DMS53 (cell line): ENCODE results near the gene EHBP1L1.

Experiments
- DNase-seq: peaks from one replicate; lab custom pipeline; 2025; lab: John Stamatoyannopoulos, UW

The EHBP1L1 gene

GRCh38 chr11:65595131-65595530, 19.3 kb downstream of the EHBP1L1 start:
- DNase-seq: no peak

DNA sequence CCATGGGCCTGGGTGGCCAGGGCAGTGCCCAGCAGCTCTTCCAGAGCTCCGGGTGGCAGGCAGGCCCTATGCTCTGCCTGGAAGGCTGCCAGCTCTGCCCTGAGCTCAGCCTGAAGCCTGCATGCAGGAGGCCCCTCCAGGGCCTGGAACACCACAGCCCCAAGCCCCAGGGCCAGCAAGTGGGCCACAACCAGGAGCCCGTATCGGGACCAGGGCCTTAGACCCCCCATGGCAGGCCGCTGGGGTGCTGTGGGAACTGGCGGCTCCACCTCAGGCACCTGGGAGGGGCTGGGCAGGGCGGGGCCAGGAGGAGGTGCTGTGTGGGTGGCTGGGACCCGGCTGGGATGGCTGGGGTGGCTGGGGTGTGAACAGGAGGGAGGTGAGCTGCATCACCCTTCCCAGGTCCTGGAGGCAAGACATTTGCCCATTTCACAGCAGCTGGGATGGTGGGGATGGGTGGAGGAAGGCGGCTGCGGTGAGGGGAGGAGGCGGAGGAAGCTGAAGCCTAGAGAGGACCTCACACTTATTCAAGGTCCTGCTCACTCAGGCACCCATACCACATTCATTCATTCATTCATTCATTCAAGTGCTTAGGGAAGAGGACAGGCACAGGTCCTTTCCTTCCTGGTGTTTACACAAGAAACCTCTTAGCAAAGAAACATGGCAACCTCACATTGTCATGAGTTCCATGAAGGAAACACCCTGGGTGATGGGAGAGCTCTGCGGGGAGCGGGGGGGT, 19.9 kb downstream of the EHBP1L1 start, which contains the start of gene KCNK7:
Gene KCNK7 (minus strand): TSS at position 258 of the 739 bp plus-strand sequence. CDS start 28 bp downstream, at position 230.
- DNase-seq: peak; percentile 24

GRCh38 chr11:65596520-65596919, 20.7 kb downstream of the EHBP1L1 start:
- no peak for DNase-seq

DNA sequence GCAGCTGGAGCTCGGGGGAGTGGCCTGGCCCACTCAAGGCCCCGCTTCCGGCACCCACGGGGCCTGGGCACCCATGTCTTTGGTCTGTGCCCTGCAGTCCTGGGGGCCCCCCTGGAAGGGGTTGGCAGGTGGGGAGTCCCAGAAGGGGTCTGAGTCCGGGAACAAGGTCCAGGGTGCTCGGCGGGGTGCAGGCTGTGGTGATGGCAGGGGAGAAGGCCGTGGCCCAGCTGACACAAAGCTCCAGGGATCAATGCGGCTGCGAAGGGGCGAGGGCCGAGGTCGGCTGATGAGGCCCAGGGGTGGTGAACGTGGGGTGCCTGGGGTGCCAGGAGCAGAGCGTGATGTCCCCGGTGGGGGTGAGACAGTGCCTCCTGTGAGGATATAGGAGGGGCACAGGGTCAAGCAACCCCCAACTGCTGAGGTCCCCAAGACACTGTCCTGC, 22.4 kb downstream of the EHBP1L1 start:
- DNase-seq: no peak

- DNase-seq: no peak
Measured at GRCh38 chr11:65599216-65599954, 23.5 kb downstream of the EHBP1L1 start.

GRCh38 chr11:65599955-65600246, 24.0 kb downstream of the EHBP1L1 start:
- DNase-seq: no peak

DNA sequence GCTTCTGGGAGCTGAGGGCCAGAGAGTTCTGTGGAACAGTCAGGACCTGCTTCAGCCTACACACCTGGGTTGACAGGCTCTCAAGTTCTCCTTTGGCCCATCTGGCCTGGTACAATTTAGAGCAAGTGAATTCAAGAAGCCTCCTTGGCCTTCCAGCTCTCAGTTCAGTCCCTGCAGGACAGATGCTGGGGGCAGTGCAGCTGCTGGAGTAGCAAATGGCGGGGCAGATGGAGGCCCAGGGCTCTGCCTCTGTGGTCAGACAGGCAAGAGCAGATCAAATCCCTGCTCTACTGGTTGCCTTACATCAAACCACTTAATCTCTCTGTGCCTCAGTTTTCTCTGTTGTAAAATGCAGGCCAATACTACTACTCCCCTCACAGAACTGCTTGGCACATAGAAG, 28.4 kb downstream of the EHBP1L1 start:
- DNase-seq: no peak

- DNase-seq: peak; percentile 90
Measured at GRCh38 chr11:65606876-65607613, 31.2 kb downstream of the EHBP1L1 start.

- no peak for DNase-seq
Measured at GRCh38 chr11:65607614-65608426, 32.0 kb downstream of the EHBP1L1 start.

DNA sequence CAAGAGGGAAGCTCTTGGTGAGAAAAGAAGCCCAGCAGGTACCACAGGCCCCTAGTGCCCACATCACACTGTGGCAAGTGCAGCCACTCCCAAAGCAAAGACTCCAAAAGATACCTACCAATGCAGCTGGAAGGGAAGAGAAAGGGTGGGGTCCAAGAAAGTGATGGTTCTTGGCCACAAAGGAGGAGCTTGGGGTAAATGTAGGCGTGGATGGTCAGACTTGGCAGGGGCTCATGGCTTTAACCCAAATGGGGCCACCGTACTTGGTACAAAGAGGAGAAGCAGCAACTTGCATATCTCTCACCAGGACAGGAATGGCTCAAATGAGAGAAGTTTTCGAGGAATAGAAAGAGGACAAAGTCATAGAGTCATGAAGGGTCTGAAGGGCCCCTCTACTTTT, 33.4 kb downstream of the EHBP1L1 start:
- no peak for DNase-seq

GRCh38 chr11:65609665-65610064, 33.8 kb downstream of the EHBP1L1 start:
- DNase-seq: no peak

GRCh38 chr11:65610404-65610803, 34.6 kb downstream of the EHBP1L1 start:
- DNase-seq: no peak

DNA sequence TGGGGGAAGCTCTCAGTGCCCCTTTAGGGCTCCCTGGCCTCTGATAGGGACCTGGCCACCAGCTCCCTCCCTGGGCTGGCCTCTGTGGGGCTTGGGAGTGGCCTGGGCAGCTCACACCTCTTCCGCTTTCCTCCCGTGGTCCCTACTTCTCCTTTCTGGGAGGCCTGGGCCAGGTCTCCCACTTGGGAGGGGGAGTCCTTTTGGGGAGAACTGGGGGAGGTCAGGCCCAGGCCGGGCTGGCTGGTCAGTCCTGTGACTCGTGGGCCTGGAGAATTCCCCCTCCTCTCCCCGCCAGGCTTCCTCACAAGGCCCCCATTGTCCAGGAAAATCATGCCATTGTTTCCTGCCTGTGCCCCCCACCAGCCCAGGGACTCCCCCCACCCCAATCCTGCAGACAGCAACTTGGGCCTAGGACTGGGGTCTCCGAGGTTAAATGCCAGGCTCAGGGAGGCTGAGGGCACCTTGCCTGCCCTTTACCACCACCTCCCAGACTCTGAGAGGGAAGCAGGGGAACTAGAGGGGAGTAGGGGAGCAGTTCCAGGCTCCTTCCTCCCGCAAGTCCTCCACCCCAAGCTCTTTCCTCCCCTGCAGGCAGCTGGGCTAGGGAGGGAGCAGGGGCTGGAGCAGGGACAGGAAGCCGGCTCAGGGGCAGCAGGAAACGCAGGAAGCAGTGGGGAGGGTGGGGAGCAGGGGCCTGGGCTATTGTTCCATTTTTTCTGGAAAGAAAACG, 35.3 kb downstream of the EHBP1L1 start:
- no peak for DNase-seq

GRCh38 chr11:65611758-65612603, 36.1 kb downstream of the EHBP1L1 start:
- no peak for DNase-seq

- no peak for DNase-seq
Measured at GRCh38 chr11:65612691-65613090, 36.8 kb downstream of the EHBP1L1 start.

DNA sequence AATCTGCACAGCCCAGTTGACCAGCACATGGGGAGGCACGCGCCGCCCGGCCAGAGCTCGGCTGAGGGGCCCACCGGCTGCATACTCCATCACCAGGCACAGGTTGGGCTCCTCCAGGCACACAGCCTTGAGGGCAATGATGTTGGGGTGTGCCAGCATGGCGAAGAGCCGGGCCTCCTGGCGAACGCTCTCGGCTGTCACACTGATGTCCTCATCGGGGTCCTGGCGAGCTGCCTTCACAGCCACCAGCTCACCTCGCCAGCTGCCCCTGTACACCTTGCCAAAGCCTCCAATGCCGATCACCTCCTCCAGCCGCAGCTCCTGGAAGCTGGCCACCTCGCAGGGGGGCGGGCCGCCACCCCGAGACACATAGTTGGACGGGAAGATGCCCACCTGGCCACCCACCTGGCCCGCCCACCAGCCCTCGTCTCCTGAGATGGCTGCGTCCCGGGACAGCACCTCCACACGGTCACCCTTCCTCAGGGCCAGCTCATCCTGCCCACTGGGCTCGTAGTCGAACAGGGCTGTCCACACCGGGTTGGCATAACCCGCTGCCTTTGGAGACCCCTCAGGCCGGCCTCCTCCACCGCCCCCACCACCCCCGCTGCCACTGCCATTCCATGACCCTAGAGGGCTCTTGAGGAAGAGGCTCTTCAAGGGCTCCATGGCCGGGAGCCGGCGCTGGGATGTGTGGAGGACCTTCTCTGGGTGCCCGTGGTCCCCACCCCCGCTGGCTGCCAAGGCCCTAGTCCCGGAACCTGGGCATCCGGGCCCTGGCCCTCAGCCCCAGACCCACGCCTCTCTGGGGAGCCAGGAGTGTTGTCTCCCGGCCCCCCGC, 37.5 kb downstream of the EHBP1L1 start:
- DNase-seq: peak; percentile 61

DNA sequence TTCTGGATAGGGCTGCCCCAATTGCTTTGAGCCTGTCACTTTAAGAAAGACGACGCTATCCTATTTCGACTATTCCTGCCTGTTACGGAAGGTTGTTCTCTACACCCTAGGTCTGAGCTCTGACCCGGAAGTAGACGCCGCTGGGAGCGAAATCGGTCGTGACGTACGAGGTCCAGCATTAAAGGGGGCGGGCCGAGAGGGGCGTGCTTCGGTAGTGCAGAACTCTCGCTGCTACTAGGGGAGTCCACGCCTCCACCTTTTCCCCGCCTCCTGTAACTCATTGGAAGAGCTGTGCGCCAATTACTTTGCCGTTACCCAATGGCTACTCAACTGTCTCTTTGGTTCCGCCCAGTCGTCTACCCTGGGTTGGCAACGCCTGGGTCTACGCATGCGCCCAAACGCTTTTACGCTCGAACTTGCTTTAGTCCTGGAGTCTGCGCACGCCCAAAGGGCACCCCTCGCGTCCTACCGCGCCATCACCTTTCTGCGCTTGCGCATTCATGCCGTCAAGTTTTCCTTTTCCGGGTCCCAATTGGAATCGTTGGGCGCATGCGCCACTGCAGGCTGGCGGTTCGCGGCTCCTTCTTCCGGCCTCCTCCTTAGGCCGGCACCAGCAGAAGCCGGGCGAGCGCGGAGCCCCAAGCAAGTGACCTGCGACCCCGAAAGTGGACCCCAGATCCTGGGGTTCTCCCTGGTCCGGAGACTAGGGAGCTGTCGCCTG, 39.5 kb downstream of the EHBP1L1 start, which contains the start of gene PCNX3:
Gene PCNX3 (plus strand): TSS at position 548 of the 721 bp plus-strand sequence. CDS start 536 bp downstream, outside the sequence.
- DNase-seq: peak; percentile 100

DNA sequence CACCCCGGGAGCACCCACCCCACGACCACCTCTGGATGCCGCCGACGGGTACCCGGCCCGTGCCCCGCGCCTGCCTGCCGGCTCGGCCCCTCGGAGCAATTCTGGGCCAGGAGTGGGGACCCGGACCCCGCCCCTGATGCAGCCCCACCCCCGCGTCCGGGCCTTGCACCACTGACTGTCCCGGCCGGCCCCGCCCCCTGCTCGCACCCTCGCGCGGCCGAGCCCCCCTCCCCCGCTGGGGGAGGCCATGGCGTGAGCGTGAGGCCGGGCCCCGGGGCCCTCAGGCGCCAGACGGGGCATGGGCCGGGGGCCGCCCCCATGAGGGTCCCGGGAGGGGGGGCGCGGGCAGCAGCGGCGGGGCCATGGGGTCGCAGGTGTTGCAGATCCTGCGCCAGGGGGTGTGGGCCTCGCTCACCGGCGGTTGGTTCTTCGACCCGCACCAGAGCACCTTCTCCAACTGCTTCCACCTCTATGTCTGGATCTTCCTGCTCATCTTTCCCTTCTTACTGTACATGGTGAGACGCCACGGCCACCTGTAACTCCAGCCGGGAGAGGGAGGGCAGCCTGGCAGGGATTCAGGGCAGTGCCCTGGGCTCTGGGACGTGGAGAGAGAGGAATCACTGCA, 40.2 kb downstream of the EHBP1L1 start:
- DNase-seq: peak; percentile 67
